ENCODE measurements around the gene DDX60.

The DDX60 gene

DNA sequence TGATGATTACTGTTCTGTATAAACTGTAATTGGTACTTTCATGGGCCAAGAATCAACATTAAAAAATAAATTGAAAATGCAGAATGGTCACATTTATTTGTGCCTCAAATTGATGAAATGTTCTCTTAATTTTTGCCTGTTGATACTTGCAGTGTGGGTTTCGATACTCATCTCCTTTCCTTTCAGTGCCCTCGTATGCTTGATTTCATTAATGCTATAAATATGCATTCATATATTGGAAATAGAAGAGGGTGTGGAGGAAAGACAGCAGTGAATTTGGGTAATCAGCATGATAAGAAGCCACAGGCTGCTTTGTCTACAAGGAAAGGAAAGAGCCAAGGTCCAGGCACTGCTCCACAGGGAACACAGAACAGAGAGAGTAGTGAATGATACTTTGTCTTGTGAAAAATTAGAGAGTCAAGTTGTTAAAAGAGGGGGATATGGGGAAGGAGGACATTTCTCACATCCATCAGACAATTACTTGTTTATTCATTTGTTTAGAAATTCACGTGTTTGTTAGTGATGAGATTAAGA lies 1.0 kb upstream of the DDX60 start:
- H3K9me3 ChIP-seq (ENCODE audit: control insufficient read depth, insufficient read depth, low read depth, low read length): no peaks in the 10 kb centered on the region
- no peak overlapping the region for H3K4me3 ChIP-seq (ENCODE audit: low read depth, low read length)
- TF ChIP-seq, protein P1, sequence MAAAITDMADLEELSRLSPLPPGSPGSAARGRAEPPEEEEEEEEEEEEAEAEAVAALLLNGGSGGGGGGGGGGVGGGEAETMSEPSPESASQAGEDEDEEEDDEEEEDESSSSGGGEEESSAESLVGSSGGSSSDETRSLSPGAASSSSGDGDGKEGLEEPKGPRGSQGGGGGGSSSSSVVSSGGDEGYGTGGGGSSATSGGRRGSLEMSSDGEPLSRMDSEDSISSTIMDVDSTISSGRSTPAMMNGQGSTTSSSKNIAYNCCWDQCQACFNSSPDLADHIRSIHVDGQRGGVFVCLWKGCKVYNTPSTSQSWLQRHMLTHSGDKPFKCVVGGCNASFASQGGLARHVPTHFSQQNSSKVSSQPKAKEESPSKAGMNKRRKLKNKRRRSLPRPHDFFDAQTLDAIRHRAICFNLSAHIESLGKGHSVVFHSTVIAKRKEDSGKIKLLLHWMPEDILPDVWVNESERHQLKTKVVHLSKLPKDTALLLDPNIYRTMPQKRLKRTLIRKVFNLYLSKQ (tag by site-specific recombination; IDR thresholded peaks at IDR 0.05; ENCODE audit: borderline replicate concordance): no peak
- TF ChIP-seq GLI4 (tag by site-specific recombination; IDR thresholded peaks at IDR 0.05) (no peak), ZNF19 (tag by site-specific recombination; IDR thresholded peaks at IDR 0.05; ENCODE audit: low read depth) (no peak), ZIC2 (tag by site-specific recombination; IDR thresholded peaks at IDR 0.05) (no peak), ZNF112 (tag by site-specific recombination; IDR thresholded peaks at IDR 0.05) (no peak), ZNF707 (tag by site-specific recombination; IDR thresholded peaks at IDR 0.05) (no peak), GLIS1 (tag by site-specific recombination; IDR thresholded peaks at IDR 0.05) (no peak), ZNF785 (tag by site-specific recombination; IDR thresholded peaks at IDR 0.05) (no peak), ZNF670 (tag by site-specific recombination; IDR thresholded peaks at IDR 0.05; ENCODE audit: low read depth) (no peak), KLF1 (tag by site-specific recombination; IDR thresholded peaks at IDR 0.05) (no peak), ZNF391 (tag by site-specific recombination; IDR thresholded peaks at IDR 0.05; ENCODE audit: borderline replicate concordance, low read depth) (no peak), EGR2 (tag by site-specific recombination; IDR thresholded peaks at IDR 0.05; ENCODE audit: low read depth) (no peak), ZNF433 (tag by site-specific recombination; IDR thresholded peaks at IDR 0.05; ENCODE audit: low read depth) (no peak), ZNF335 (tag by site-specific recombination; conservative IDR thresholded peaks at IDR 0.05) (no peak)
- TF ChIP-seq, protein P2, sequence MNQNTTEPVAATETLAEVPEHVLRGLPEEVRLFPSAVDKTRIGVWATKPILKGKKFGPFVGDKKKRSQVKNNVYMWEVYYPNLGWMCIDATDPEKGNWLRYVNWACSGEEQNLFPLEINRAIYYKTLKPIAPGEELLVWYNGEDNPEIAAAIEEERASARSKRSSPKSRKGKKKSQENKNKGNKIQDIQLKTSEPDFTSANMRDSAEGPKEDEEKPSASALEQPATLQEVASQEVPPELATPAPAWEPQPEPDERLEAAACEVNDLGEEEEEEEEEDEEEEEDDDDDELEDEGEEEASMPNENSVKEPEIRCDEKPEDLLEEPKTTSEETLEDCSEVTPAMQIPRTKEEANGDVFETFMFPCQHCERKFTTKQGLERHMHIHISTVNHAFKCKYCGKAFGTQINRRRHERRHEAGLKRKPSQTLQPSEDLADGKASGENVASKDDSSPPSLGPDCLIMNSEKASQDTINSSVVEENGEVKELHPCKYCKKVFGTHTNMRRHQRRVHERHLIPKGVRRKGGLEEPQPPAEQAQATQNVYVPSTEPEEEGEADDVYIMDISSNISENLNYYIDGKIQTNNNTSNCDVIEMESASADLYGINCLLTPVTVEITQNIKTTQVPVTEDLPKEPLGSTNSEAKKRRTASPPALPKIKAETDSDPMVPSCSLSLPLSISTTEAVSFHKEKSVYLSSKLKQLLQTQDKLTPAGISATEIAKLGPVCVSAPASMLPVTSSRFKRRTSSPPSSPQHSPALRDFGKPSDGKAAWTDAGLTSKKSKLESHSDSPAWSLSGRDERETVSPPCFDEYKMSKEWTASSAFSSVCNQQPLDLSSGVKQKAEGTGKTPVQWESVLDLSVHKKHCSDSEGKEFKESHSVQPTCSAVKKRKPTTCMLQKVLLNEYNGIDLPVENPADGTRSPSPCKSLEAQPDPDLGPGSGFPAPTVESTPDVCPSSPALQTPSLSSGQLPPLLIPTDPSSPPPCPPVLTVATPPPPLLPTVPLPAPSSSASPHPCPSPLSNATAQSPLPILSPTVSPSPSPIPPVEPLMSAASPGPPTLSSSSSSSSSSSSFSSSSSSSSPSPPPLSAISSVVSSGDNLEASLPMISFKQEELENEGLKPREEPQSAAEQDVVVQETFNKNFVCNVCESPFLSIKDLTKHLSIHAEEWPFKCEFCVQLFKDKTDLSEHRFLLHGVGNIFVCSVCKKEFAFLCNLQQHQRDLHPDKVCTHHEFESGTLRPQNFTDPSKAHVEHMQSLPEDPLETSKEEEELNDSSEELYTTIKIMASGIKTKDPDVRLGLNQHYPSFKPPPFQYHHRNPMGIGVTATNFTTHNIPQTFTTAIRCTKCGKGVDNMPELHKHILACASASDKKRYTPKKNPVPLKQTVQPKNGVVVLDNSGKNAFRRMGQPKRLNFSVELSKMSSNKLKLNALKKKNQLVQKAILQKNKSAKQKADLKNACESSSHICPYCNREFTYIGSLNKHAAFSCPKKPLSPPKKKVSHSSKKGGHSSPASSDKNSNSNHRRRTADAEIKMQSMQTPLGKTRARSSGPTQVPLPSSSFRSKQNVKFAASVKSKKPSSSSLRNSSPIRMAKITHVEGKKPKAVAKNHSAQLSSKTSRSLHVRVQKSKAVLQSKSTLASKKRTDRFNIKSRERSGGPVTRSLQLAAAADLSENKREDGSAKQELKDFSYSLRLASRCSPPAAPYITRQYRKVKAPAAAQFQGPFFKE (tag by site-specific recombination; IDR thresholded peaks at IDR 0.05; ENCODE audit: borderline replicate concordance): no peak
- TF ChIP-seq, protein P3, sequence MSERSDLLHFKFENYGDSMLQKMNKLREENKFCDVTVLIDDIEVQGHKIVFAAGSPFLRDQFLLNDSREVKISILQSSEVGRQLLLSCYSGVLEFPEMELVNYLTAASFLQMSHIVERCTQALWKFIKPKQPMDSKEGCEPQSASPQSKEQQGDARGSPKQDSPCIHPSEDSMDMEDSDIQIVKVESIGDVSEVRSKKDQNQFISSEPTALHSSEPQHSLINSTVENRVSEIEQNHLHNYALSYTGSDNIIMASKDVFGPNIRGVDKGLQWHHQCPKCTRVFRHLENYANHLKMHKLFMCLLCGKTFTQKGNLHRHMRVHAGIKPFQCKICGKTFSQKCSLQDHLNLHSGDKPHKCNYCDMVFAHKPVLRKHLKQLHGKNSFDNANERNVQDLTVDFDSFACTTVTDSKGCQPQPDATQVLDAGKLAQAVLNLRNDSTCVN (tag by site-specific recombination; optimal IDR thresholded peaks at IDR 0.05): no peak
- H3K4me1 ChIP-seq (ENCODE audit: control insufficient read depth, insufficient read depth, low read length): peaks cover 3% of the 10 kb centered on the region; the same call in 1 of the 2 replicates
- POLR2A ChIA-PET: no interaction called here
- H3K36me3 ChIP-seq (ENCODE audit: control insufficient read depth in 2 of 2, insufficient read depth in 1 of 2, low read length in 2 of 2): no peaks in the 10 kb centered on the region
- H3K27ac ChIP-seq (ENCODE audit: extremely low read depth, low read depth, low read length): no peak overlapping the region
- CTCF ChIA-PET: interaction anchor here (0.7 kb wide), 1 partner anchor 34 kb away, joined by 3 read pairs; no protein-coding TSS in a partner anchor

DNA sequence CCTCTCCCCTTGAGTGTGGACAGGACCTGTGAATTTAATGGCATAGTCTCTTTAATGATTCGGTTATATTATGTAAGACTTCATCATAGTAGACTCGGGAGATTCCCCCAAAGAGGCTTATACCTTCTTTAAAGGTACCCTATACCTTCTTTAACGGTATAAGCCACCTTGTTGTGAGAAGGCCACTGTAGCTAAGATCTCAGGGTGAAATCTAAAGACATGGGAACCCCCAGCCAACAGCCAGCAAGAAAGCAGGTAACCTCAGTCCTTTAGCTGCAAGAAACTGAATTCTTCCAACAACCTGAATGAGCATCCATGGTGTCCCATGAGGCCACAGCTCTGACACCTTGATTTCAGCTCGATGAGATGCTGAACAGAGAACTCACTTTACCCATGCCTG lies 931 bp downstream of the DDX60 start:
- ChIA-PET POLR2A (interaction anchor here (0.8 to 1.2 kb wide), 2 partner anchors 9 to 12 kb away, joined by 3 to 5 read pairs; no protein-coding TSS in a partner anchor), CTCF (interaction anchor here (0.6 kb wide), 1 partner anchor 132 kb away, joined by 3 read pairs; no protein-coding TSS in a partner anchor)
- H3K4me3 ChIP-seq (ENCODE audit: low read depth, low read length): no peak overlapping the region
- no peaks in the 10 kb centered on the region for H3K36me3 ChIP-seq (ENCODE audit: control insufficient read depth in 2 of 2, insufficient read depth in 1 of 2, low read length in 2 of 2)
- H3K9me3 ChIP-seq (ENCODE audit: control insufficient read depth, insufficient read depth, low read depth, low read length): no peaks in the 10 kb centered on the region
- H3K4me1 ChIP-seq (ENCODE audit: control insufficient read depth, insufficient read depth, low read length): peaks cover 3% of the 10 kb centered on the region; the same call in 1 of the 2 replicates
- no peak overlapping the region for H3K27ac ChIP-seq (ENCODE audit: extremely low read depth, low read depth, low read length)
- TF ChIP-seq, protein P4, sequence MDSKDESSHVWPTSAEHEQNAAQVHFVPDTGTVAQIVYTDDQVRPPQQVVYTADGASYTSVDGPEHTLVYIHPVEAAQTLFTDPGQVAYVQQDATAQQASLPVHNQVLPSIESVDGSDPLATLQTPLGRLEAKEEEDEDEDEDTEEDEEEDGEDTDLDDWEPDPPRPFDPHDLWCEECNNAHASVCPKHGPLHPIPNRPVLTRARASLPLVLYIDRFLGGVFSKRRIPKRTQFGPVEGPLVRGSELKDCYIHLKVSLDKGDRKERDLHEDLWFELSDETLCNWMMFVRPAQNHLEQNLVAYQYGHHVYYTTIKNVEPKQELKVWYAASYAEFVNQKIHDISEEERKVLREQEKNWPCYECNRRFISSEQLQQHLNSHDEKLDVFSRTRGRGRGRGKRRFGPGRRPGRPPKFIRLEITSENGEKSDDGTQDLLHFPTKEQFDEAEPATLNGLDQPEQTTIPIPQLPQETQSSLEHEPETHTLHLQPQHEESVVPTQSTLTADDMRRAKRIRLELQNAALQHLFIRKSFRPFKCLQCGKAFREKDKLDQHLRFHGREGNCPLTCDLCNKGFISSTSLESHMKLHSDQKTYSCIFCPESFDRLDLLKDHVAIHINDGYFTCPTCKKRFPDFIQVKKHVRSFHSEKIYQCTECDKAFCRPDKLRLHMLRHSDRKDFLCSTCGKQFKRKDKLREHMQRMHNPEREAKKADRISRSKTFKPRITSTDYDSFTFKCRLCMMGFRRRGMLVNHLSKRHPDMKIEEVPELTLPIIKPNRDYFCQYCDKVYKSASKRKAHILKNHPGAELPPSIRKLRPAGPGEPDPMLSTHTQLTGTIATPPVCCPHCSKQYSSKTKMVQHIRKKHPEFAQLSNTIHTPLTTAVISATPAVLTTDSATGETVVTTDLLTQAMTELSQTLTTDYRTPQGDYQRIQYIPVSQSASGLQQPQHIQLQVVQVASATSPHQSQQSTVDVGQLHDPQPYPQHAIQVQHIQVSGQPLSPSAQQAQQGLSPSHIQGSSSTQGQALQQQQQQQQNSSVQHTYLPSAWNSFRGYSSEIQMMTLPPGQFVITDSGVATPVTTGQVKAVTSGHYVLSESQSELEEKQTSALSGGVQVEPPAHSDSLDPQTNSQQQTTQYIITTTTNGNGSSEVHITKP (tag by site-specific recombination; IDR thresholded peaks at IDR 0.05): no peak
- TF ChIP-seq ZNF404 (tag by site-specific recombination; IDR thresholded peaks at IDR 0.05): no peak
- no peak for TF ChIP-seq IKZF3 (tag by site-specific recombination; IDR thresholded peaks at IDR 0.05)
- no peak for TF ChIP-seq ZNF423 (tag by site-specific recombination; IDR thresholded peaks at IDR 0.05)
- TF ChIP-seq, protein P5, sequence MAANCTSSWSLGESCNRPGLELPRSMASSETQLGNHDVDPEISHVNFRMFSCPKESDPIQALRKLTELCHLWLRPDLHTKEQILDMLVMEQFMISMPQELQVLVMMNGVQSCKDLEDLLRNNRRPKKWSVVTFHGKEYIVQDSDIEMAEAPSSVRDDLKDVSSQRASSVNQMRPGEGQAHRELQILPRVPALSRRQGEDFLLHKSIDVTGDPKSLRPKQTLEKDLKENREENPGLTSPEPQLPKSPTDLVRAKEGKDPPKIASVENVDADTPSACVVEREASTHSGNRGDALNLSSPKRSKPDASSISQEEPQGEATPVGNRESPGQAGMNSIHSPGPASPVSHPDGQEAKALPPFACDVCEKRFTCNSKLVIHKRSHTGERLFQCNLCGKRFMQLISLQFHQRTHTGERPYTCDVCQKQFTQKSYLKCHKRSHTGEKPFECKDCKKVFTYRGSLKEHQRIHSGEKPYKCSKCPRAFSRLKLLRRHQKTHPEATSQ (tag by site-specific recombination; IDR thresholded peaks at IDR 0.05): no peak
- TF ChIP-seq BCL11A (tag by site-specific recombination; IDR thresholded peaks at IDR 0.05; ENCODE audit: low read depth): no peak
